GM19395 (cell line): ENCODE results near the gene PRDM15.

Experiments
- ATAC-seq: cut with Tn5 transposase; IDR thresholded peaks from one replicate; pipeline ENCODE4 v1.9.1; 2021; ENCODE audit warnings: mild to moderate bottlenecking, moderate library complexity; ENCODE audit not compliant: unreplicated experiment

PRDM15 gene

GRCh38 chr21:41767606-41768436 lies 111.3 kb downstream of the PRDM15 start:
- no peak for ATAC-seq

GRCh38 chr21:41766883-41767605 lies 112.1 kb downstream of the PRDM15 start, which contains the start of gene RIPK4:
Gene RIPK4, minus strand, starts transcription at chr21:41767052. Its CDS starts 11 bp downstream, at chr21:41767041.
- ATAC-seq = no peak

- no peak for ATAC-seq
Measured at GRCh38 chr21:41765973-41766882, 112.9 kb downstream of the PRDM15 start.

GRCh38 chr21:41765420-41765821 lies 113.7 kb downstream of the PRDM15 start:
- ATAC-seq = no peak

- ATAC-seq = no peak
Measured at GRCh38 chr21:41764558-41765419, 114.4 kb downstream of the PRDM15 start.

GRCh38 chr21:41763996-41764395 lies 115.1 kb downstream of the PRDM15 start:
- ATAC-seq = no peak

GRCh38 chr21:41763398-41763931 lies 115.7 kb downstream of the PRDM15 start:
- no peak for ATAC-seq

- no peak for ATAC-seq
Measured at GRCh38 chr21:41762753-41763152, 116.4 kb downstream of the PRDM15 start.

GRCh38 chr21:41761934-41762635 lies 117.1 kb downstream of the PRDM15 start:
- ATAC-seq = no peak

DNA sequence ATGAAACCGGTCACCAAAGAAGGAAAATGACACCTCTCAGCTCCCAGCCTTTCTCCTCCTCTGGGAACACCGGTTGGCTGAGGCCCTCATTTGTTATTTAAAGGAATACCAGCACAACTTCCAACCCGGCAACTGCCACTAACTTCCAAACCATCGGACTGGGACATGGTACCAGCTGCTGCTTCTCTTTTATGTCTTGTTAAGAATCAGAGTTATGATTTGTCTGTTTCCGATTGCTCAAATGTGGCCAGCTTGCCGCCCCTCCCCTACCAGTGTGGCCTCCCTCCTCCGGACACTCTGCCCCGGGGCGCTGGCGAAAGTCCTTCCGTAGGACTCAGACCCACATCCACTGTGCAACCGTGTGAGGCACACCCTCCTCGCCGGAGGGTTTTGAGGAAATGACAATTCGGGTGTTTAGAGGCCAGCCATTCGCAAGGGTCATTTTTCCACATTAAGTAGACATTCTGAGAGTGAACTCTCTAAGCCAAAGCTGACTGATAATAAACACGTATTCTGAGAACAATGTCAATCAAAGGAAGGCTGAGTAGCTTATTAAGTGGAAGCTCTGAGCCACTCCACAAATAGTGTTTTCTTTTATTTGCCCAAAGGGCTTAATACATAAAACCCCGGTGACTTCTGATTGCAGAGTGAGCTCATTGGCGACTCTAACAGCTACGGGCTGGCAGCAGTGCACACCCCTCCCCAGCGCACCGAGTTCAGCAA lies 117.8 kb downstream of the PRDM15 start:
- no peak for ATAC-seq

DNA sequence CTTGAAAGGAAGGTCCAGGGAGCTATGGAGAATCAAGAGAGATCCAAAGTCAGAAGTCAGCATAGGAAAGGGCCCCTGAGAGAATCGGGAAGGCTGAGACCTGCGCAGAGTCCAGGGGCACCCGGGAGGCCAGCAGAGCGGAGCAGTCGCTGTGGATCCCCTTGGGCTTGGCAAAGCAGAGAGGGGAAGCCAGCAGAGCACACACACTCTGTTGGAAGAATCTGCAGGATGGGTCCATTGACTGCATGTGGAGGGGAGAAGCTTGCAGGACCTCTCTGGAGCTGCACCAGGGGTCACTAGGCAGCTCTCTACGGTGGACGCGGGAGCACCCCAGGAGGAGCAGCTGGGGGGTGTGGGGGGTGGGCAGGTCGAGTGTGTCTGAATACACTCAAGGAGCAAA lies 118.7 kb downstream of the PRDM15 start:
- no peak for ATAC-seq

DNA sequence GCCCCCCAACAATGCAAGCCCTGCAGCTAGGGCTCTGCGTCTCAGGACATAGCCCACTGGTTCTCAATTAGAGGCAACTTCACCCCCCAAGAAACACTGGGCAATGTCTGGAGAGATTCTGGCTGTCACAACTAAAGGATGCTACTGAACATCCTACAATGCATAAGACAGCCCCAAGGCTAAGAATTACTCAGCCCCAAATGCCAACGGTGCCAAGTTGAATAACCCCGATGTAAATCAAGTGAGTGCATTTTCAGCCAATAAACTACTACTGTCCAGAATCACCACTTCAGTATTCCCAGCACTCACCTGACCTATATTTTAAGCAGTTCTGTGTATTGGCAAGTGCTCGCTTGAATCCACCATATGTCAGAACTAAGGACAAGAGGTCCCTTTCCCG lies 119.2 kb downstream of the PRDM15 start:
- ATAC-seq = no peak

DNA sequence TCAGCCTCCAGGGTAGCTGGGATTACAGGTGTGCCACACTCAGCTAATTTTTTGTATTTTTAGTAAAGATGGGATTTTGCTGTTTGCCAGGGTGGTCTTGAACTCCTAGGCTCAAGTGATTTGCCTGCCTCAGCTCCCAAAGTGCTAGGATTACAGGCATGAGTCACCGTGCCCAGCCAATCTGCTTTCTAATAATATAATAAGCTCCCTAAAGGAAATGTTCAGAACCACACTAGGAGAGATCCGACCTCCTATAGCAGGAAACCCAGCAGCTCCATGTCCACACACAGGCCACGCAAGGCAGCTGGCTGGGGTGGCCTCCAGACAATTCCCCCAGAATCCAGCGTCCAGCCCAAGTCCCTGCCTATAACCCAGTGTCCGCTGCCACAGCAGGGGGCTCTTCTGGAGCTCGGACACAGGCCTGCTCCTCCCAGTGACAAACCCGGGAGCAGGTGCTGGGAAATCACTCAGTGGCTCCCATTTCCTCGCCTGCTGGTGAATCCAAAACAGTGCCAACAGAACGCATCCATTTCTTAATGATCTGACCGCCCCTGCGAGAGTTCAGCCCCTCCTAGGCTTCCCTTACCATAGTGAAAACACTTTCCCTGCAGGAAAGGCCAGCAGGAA lies 119.8 kb downstream of the PRDM15 start:
- ATAC-seq = no peak

DNA sequence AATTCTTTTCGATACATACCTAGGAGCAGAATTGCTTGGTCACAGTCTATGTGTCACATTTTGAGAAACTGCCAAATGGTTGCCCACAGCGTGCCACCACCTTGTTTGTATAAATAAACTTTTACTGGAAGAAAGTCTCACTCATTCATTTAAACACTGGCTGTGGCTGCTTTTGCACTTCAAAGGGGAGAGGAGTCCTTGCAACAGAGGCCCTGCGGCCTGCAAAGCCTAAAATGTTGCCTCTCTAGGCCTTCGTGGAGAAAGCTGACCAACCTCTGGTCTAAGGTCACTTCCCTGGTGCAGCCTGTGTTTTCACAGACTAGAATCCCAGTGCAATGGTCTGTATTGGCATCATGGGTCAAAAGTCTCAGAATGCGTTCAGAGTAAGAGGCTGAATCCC lies 120.6 kb downstream of the PRDM15 start:
- ATAC-seq = no peak

DNA sequence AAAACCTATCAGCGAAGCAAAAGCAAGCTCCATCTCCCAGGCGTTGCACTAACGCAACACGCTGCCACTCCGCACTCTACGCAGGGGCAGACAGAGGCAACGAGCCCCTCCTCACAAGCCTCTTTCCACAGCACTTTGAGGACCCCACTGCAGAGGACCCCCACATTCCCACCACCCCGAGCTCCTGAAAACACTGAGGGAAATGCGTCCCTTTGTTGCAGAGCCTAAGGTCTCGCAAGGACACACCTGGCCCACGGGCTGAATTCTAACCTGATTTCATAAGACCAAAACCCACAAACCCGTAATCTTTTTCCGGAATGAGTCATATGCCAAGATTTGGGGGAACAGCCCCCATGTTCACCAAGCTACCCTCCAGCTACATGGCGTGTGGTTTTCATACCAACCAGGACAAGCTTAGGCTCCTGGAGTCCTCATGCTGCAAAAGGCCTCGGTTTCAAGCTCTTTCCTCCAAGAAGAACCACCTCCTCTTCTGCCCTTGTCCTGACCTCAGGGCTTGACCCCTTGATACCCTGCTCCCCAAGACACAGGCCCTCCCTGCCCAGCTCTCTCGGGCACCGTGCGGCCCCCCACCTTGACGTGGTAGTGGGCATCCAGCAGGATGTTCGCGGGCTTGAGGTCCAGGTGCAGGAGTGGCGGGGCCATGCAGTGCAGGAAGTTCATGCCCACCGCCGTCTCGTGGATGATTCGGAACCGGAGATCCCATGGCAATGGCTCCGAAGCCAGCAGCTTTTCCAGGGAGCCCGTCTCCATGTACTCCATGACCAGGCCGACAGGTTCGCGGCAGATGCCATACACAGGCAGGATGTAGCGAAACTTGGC lies 123.0 kb downstream of the PRDM15 start:
- ATAC-seq = no peak

DNA sequence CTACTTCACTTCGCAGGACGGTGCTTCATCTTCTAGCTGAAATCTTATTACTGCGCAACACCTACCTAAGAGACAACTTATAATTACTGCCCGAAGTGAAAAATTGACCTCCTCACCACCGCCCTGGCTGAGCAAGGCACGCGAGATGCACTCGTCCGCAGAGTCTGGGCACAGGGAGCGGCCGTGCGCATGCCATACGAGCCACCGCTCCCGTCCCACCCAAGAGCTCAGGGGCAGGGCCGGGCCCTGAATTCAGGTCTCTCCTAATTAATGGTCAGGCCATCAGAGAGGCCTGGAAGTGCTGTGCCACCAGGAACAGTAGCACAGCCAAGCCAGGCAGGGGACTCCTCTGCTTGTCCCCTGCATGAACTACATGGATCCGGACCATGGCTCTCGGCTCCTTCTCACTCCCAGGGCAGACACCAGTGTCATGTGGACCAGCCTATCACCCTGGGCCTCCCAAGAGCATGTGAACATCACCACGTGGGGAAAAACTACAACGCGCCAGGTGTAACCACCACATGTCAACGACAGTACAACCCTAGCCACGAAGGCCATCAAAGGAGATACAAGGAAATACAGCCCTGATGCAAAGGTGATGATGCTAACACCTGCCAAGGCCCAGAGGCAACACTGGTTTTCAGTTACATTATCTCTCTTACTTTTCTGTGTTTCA lies 123.7 kb downstream of the PRDM15 start:
- no peak for ATAC-seq

DNA sequence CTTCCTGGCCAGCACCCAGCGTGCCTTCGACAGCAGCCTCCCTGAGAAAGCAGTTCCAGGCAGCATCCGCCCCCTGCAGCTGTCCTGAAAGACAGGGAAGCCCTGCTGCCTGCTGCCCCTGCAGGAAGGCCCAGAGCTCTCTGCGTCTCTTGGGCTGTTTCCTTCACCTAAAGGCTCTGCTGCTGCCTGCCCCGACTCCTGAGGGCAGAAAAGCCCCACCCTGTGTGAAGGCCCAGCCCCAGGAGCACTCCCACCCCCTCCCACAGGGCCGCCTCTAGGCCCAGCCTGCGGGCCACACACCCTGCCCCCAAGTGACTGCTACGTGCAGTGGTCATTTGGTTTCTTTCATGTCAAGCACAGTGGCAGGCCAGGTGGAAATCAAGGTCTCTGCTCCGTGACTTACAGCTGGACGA lies 124.7 kb downstream of the PRDM15 start:
- no peak for ATAC-seq
